Stimulated activated CD8-positive, alpha-beta memory T cell treated with anti-CD3 and anti-CD28 coated beads, Interleukin-7, amount 100 ng/mL, for 4 hours (primary cell): Measurements from ENCODE around the gene C2orf74.

Experiments used
- DNase-seq, 2 donors: peaks; one replicate each; pipeline ENCODE4 v3.0.0-alpha.2; 2020; ENCODE audit warnings: low read depth in 2 of 2

C2orf74 gene

GRCh38 chr2:61214171-61214570 is 52.2 kb downstream of the C2orf74 start:
- no peak for DNase-seq
